HG02884 (cell line): ENCODE data around the gene HOXC9.
"Not testable (repeated sequence)": the region's sequence is repeated elsewhere in the genome, so short reads cannot be mapped to it uniquely, and the experiment has no call there.

ENCODE experiments used
- ATAC-seq: cut with Tn5 transposase; IDR thresholded peaks from one replicate; pipeline ENCODE4 v1.9.1; 2021; ENCODE audit warnings: mild to moderate bottlenecking, moderate library complexity; ENCODE audit not compliant: unreplicated experiment

Gene HOXC9

GRCh38 chr12:54036620-54037359 lies 36.8 kb downstream of the HOXC9 start:
- ATAC-seq: no peak

GRCh38 chr12:54037360-54038283 lies 37.7 kb downstream of the HOXC9 start:
- no peak for ATAC-seq

GRCh38 chr12:54038284-54038870 lies 38.4 kb downstream of the HOXC9 start:
- no peak for ATAC-seq

- no peak for ATAC-seq
Observed at GRCh38 chr12:54038871-54039414, 39.0 kb downstream of the HOXC9 start.

- no peak for ATAC-seq
Observed at GRCh38 chr12:54039417-54040147, 39.6 kb downstream of the HOXC9 start.

GRCh38 chr12:54040148-54040494 lies 40.2 kb downstream of the HOXC9 start:
- ATAC-seq: no peak

- ATAC-seq: no peak
Observed at GRCh38 chr12:54040648-54041047, 40.7 kb downstream of the HOXC9 start.

GRCh38 chr12:54041097-54041690 lies 41.2 kb downstream of the HOXC9 start:
- ATAC-seq: no peak

- ATAC-seq: not testable (repeated sequence)
Observed at GRCh38 chr12:54042033-54042432, 42.1 kb downstream of the HOXC9 start.

GRCh38 chr12:54042970-54043853 lies 43.3 kb downstream of the HOXC9 start:
- no peak for ATAC-seq

- no peak for ATAC-seq
Observed at GRCh38 chr12:54044425-54045103, 44.6 kb downstream of the HOXC9 start.

- no peak for ATAC-seq
Observed at GRCh38 chr12:54045401-54045800, 45.4 kb downstream of the HOXC9 start.

- ATAC-seq: no peak
Observed at GRCh38 chr12:54045868-54046521, 46.0 kb downstream of the HOXC9 start.

GRCh38 chr12:54046809-54047159 lies 46.8 kb downstream of the HOXC9 start:
- ATAC-seq: no peak

- no peak for ATAC-seq
Observed at GRCh38 chr12:54047160-54047963, 47.4 kb downstream of the HOXC9 start.

GRCh38 chr12:54047964-54048303 lies 48.0 kb downstream of the HOXC9 start:
- ATAC-seq: no peak

GRCh38 chr12:54048406-54049093 lies 48.6 kb downstream of the HOXC9 start:
- no peak for ATAC-seq
